ENCODE results near the gene GCNT2. TPM values are rescaled to one million over a fixed set of nuclear protein-coding genes. Genes with fewer than 3 reads are reported as not detected.

Gene GCNT2
- total RNA-seq, 1 experiment from 2014 or later: 18.3 TPM

DNA sequence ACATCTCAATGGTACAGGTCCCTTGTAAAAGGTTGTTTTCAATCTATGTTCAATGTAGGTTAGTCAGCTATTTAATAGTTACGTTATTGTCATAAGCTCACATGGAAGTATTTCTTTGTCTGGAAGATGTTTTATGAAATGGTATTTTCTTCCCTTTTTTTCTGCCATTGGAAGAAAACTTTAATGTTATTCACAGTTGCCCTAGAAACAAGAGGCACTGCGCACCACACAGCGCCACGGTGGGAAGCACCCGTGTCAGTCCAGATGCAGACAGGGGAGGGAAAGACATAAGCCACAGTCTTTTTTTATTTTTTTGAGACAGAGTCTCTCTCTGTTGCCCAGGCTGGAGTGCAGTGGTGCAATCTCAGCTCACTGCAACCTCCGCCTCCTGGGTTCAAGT, 82.1 kb downstream of the GCNT2 start:
- no peak overlapping the region for H3K4me3 ChIP-seq (ENCODE audit: low read length)
- H3K9me2 ChIP-seq (replicated peaks; ENCODE audit: low read length): no peaks in the 10 kb centered on the region
- ATAC-seq (no peak), DNase-seq (no peak)
- H3K9ac ChIP-seq (ENCODE audit: low read length): no peak overlapping the region
- no TSS peak for BruUV-seq (replicated peaks)
- no peak overlapping the region for H3K4me2 ChIP-seq (ENCODE audit: low read length)
- H4K20me1 ChIP-seq (ENCODE audit: low read length): no peaks in the 10 kb centered on the region
- H3K9me3 ChIP-seq (ENCODE audit: low read length): no peaks in the 10 kb centered on the region
- no peaks in the 10 kb centered on the region for H3K27me3 ChIP-seq (ENCODE audit: low read length)
- intact Hi-C loops (cut with micrococcal nuclease): no loop called here
- CTCF ChIA-PET: no interaction called here
- H3K79me2 ChIP-seq (ENCODE audit: low read length): no peaks in the 10 kb centered on the region
- H3K27ac ChIP-seq (ENCODE audit: low read length): no peak overlapping the region
- H2AFZ ChIP-seq (ENCODE audit: low read length): no peak overlapping the region
- H3K4me1 ChIP-seq (ENCODE audit: insufficient read depth, low read length): no peaks in the 10 kb centered on the region
- POLR2A ChIA-PET (ENCODE audit: unreplicated experiment): no interaction called here
- H3F3A ChIP-seq (ENCODE audit: low read length, unreplicated experiment): no peaks in the 10 kb centered on the region
- TF ChIP-seq EZH2 (IDR thresholded peaks at IDR 0.05; ENCODE audit: low read length, unreplicated experiment): no peak
- TF ChIP-seq EZH2phosphoT487 (IDR thresholded peaks at IDR 0.05; ENCODE audit: borderline replicate concordance, low read length): no peak
- TF ChIP-seq, protein P1, sequence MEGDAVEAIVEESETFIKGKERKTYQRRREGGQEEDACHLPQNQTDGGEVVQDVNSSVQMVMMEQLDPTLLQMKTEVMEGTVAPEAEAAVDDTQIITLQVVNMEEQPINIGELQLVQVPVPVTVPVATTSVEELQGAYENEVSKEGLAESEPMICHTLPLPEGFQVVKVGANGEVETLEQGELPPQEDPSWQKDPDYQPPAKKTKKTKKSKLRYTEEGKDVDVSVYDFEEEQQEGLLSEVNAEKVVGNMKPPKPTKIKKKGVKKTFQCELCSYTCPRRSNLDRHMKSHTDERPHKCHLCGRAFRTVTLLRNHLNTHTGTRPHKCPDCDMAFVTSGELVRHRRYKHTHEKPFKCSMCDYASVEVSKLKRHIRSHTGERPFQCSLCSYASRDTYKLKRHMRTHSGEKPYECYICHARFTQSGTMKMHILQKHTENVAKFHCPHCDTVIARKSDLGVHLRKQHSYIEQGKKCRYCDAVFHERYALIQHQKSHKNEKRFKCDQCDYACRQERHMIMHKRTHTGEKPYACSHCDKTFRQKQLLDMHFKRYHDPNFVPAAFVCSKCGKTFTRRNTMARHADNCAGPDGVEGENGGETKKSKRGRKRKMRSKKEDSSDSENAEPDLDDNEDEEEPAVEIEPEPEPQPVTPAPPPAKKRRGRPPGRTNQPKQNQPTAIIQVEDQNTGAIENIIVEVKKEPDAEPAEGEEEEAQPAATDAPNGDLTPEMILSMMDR (conservative IDR thresholded peaks at IDR 0.05; ENCODE audit: low read depth, low read length): no peak
- no peaks in the 10 kb centered on the region for H3K36me3 ChIP-seq (ENCODE audit: low read depth, low read length)

DNA sequence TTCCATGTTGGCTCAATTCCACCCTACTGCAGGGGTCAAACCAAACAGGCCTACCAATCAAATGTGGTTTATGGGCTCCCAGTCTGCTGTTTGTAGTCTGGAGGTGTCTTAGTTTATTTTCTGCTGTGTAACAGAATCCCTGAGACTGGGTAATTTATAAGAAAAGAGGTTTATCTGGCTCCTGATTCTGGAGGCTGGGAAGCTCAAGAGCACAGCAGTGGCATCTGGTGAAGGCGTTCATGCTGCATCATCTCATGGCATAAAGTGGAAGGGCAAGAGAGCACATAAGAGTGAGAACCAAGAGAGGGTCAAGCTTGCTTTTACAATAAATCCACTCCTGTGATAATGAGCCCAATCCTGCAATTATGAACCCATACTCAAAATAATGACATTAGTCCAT, 87.9 kb downstream of the GCNT2 start:
- H3F3A ChIP-seq (ENCODE audit: low read length, unreplicated experiment): no peaks in the 10 kb centered on the region
- H3K79me2 ChIP-seq (ENCODE audit: low read length): no peaks in the 10 kb centered on the region
- H3K9me2 ChIP-seq (replicated peaks; ENCODE audit: low read length): no peaks in the 10 kb centered on the region
- H3K4me2 ChIP-seq (ENCODE audit: low read length): no peak overlapping the region
- H3K4me3 ChIP-seq (ENCODE audit: low read length): no peak overlapping the region
- H4K20me1 ChIP-seq (ENCODE audit: low read length): no peaks in the 10 kb centered on the region
- no peak for ATAC-seq
- no peaks in the 10 kb centered on the region for H3K27me3 ChIP-seq (ENCODE audit: low read length)
- TF ChIP-seq EZH2phosphoT487 (IDR thresholded peaks at IDR 0.05; ENCODE audit: borderline replicate concordance, low read length): no peak
- TF ChIP-seq, protein P1 (conservative IDR thresholded peaks at IDR 0.05; ENCODE audit: low read depth, low read length): no peak
- ChIA-PET POLR2A (ENCODE audit: unreplicated experiment) (interaction anchor here (0.6 kb wide), 1 partner anchor 98 kb away, joined by 3 read pairs; no protein-coding TSS in a partner anchor), CTCF (no interaction called here)
- H3K9me3 ChIP-seq (ENCODE audit: low read length): no peaks in the 10 kb centered on the region
- DNase-seq: no peak
- no peaks in the 10 kb centered on the region for H3K36me3 ChIP-seq (ENCODE audit: low read depth, low read length)
- H3K4me1 ChIP-seq (ENCODE audit: insufficient read depth, low read length): peaks cover 18% of the 10 kb centered on the region
- no peak overlapping the region for H3K9ac ChIP-seq (ENCODE audit: low read length)
- intact Hi-C loops (cut with micrococcal nuclease): no loop called here
- H2AFZ ChIP-seq (ENCODE audit: low read length): no peak overlapping the region
- no TSS peak for BruUV-seq (replicated peaks)
- H3K27ac ChIP-seq (ENCODE audit: low read length): no peak overlapping the region

DNA sequence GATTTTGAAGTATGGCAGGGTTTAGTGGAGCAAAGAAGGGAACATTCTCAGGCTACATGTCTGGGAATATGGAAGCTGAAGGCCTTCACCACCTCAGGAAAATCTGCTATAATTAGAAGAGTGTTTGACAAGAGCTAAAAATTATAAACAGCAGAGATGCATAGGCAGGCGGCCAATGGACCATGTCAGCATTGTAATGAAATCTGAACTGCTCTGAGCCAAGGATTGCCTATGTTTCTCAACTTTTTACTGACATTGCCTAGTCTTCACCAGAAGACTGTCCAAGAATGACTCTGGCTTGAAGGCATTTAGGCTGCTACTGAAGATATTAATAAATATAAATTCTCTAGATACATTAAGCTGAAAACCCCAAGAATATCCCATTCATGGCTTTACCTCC, 89.1 kb downstream of the GCNT2 start:
- Histone ChIP-seq H3K27me3 (ENCODE audit: low read length) (no peaks in the 10 kb centered on the region), H3K36me3 (ENCODE audit: low read depth, low read length) (no peaks in the 10 kb centered on the region), H3K79me2 (ENCODE audit: low read length) (no peaks in the 10 kb centered on the region), H3K9me2 (replicated peaks; ENCODE audit: low read length) (no peaks in the 10 kb centered on the region), H2AFZ (ENCODE audit: low read length) (no peak overlapping the region), H3K9ac (ENCODE audit: low read length) (no peak overlapping the region), H3K4me2 (ENCODE audit: low read length) (no peak overlapping the region), H3K4me3 (ENCODE audit: low read length) (no peak overlapping the region), H3K4me1 (ENCODE audit: insufficient read depth, low read length) (peaks cover 18% of the 10 kb centered on the region), H3K9me3 (ENCODE audit: low read length) (no peaks in the 10 kb centered on the region), H3K27ac (ENCODE audit: low read length) (no peak overlapping the region), H4K20me1 (ENCODE audit: low read length) (no peaks in the 10 kb centered on the region), H3F3A (ENCODE audit: low read length, unreplicated experiment) (no peaks in the 10 kb centered on the region)
- BruUV-seq (replicated peaks): no TSS peak
- ATAC-seq (no peak), DNase-seq (no peak)
- TF ChIP-seq EZH2phosphoT487 (IDR thresholded peaks at IDR 0.05; ENCODE audit: borderline replicate concordance, low read length) (no peak), EZH2 (IDR thresholded peaks at IDR 0.05; ENCODE audit: low read length, unreplicated experiment) (no peak)
- TF ChIP-seq, protein P1 (conservative IDR thresholded peaks at IDR 0.05; ENCODE audit: low read depth, low read length): no peak
- POLR2A ChIA-PET (ENCODE audit: unreplicated experiment): no interaction called here
- CTCF ChIA-PET: no interaction called here
- intact Hi-C loops (cut with micrococcal nuclease): no loop called here
